ENCODE data around the gene TMEM114.

Gene TMEM114

GRCh38 chr16:8589900-8590688 lies at the start of gene TMEM114:
Gene TMEM114 (minus strand): TSS chr16:8590511. CDS start chr16:8589838, 673 bp downstream.
- no peak for DNase-seq

GRCh38 chr16:8639694-8640093 lies 49.4 kb upstream of the TMEM114 start:
- no peak for DNase-seq

- DNase-seq, result no peak
Observed at GRCh38 chr16:8634991-8635736, 44.9 kb upstream of the TMEM114 start.

GRCh38 chr16:8632675-8633182 lies 42.4 kb upstream of the TMEM114 start:
- no peak for DNase-seq

- DNase-seq, result no peak
Observed at GRCh38 chr16:8631818-8632465, 41.6 kb upstream of the TMEM114 start.

GRCh38 chr16:8631373-8631772 lies 41.1 kb upstream of the TMEM114 start:
- no peak for DNase-seq

- no peak for DNase-seq
Observed at GRCh38 chr16:8630255-8630953, 40.1 kb upstream of the TMEM114 start.

- no peak for DNase-seq
Observed at GRCh38 chr16:8628981-8629725, 38.8 kb upstream of the TMEM114 start.

- DNase-seq, result no peak
Observed at GRCh38 chr16:8627456-8627855, 37.1 kb upstream of the TMEM114 start.

GRCh38 chr16:8626946-8627345 lies 36.6 kb upstream of the TMEM114 start:
- DNase-seq, result no peak

GRCh38 chr16:8625491-8626087 lies 35.3 kb upstream of the TMEM114 start:
- no peak for DNase-seq

GRCh38 chr16:8623634-8624033 lies 33.3 kb upstream of the TMEM114 start:
- no peak for DNase-seq

GRCh38 chr16:8622315-8622656 lies 32.0 kb upstream of the TMEM114 start:
- peak; percentile 5 for DNase-seq

- DNase-seq, result peak; percentile 60
Observed at GRCh38 chr16:8621572-8622314, 31.4 kb upstream of the TMEM114 start, which contains the start of gene METTL22. Gene METTL22 (plus strand): TSS chr16:8621698. CDS start chr16:8625666, 3,968 bp downstream.

- no peak for DNase-seq
Observed at GRCh38 chr16:8621222-8621571, 30.9 kb upstream of the TMEM114 start.

GRCh38 chr16:8620535-8620934 lies 30.2 kb upstream of the TMEM114 start:
- DNase-seq, result no peak

- no peak for DNase-seq
Observed at GRCh38 chr16:8619671-8620370, 29.5 kb upstream of the TMEM114 start.

GRCh38 chr16:8614435-8615029 lies 24.2 kb upstream of the TMEM114 start:
- no peak for DNase-seq

- no peak for DNase-seq
Observed at GRCh38 chr16:8611886-8612600, 21.7 kb upstream of the TMEM114 start.

Data from NCI-H510A treated with DMSO at 0.1 percent for 48 hours (cell line).